ENCODE results near the gene CAPSL.

DNA sequence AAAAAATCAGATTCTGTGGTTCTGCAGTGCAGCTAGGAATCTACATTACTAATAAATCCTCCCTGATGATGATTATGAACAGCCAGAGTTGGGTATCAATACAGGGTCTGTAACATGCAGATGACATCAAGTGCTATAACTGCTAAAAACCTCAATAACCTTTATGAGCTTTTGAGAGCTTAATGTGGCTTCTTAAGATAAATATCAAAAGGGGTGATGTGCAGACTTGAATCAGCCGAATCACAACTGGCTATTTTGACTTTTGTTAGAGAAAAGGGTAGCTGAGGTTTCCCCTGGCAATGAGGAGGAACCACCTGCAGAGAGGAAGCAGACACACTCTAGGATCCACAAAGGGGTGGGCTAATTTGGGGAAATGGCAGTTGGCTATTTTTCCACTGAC lies 30.2 kb downstream of the CAPSL start:
- TF ChIP-seq, protein P1, sequence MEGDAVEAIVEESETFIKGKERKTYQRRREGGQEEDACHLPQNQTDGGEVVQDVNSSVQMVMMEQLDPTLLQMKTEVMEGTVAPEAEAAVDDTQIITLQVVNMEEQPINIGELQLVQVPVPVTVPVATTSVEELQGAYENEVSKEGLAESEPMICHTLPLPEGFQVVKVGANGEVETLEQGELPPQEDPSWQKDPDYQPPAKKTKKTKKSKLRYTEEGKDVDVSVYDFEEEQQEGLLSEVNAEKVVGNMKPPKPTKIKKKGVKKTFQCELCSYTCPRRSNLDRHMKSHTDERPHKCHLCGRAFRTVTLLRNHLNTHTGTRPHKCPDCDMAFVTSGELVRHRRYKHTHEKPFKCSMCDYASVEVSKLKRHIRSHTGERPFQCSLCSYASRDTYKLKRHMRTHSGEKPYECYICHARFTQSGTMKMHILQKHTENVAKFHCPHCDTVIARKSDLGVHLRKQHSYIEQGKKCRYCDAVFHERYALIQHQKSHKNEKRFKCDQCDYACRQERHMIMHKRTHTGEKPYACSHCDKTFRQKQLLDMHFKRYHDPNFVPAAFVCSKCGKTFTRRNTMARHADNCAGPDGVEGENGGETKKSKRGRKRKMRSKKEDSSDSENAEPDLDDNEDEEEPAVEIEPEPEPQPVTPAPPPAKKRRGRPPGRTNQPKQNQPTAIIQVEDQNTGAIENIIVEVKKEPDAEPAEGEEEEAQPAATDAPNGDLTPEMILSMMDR (IDR thresholded peaks at IDR 0.05): no peak
- no peak for TF ChIP-seq POLR2A (IDR thresholded peaks at IDR 0.05)

All from esophagus squamous epithelium (tissue), 4 donors.